Thyroid gland (tissue), 4 donors: ENCODE results near the gene DNTT.

Experiments
- CTCF ChIP-seq, 6 experiments: fragments of 200-600 bp in 3 of 6; fragments of 450-650 bp in 3 of 6; sonication (generic) in 3 of 6; IDR thresholded peaks; one replicate each; pipeline ENCODE4 v1.5.1; 2016 to 2019; ENCODE audit warnings: antibody characterized with exemption in 6 of 6, mild to moderate bottlenecking in 2 of 6, inconsistent platforms in 1 of 6, moderate library complexity in 1 of 6
- POLR2A ChIP-seq, 2 donors: fragments of 450-650 bp; IDR thresholded peaks; one replicate each; pipeline ENCODE4 v1.6.1; 2017; ENCODE audit warnings: antibody characterized with exemption in 2 of 2, mild to moderate bottlenecking in 2 of 2, moderate library complexity in 1 of 2

- TF ChIP-seq CTCF (IDR thresholded peaks at IDR 0.05) (no peak), POLR2A (IDR thresholded peaks at IDR 0.05) (no peak)
Measured at GRCh38 chr10:96266118-96266770, 38.0 kb upstream of the DNTT start.
